K562 (cell line): ENCODE results near the gene VPREB1. TPM values are rescaled to one million over a fixed set of nuclear protein-coding genes. Genes with fewer than 3 reads are reported as not detected.
A peak's percentile ranks its signal among the peaks of the same experiment; 100 is the strongest.

Experiments
- ATF6 ChIP-seq: sonication (generic); formaldehyde crosslinking; IDR thresholded peaks from 2 replicates; pipeline ENCODE4 v1.4.0; 2020; ENCODE audit warnings: mild to moderate bottlenecking, missing genetic modification reagents
- CHD7 ChIP-seq: fragments of 200-600 bp; sonication (generic); IDR thresholded peaks from one replicate; pipeline ENCODE4 v1.6.1; 2012; ENCODE audit warnings: mild to moderate bottlenecking, low read depth, low read length, inconsistent platforms
- E2F1 ChIP-seq: sonication (generic); formaldehyde crosslinking; IDR thresholded peaks from 2 replicates; pipeline ENCODE4 v1.8.1; 2023; ENCODE audit warnings: mild to moderate bottlenecking, missing genetic modification reagents, moderate library complexity
- GATAD2B ChIP-seq: fragments of 450-650 bp; IDR thresholded peaks from 2 replicates; pipeline ENCODE4 v1.6.1; 2017; ENCODE audit warnings: mild to moderate bottlenecking, borderline replicate concordance
- NFATC3 ChIP-seq: fragments of 450-650 bp; IDR thresholded peaks from 2 replicates; pipeline ENCODE4 v1.6.1; 2017; ENCODE audit warnings: mild to moderate bottlenecking
- PCBP2 ChIP-seq: fragments of 200-400 bp; formaldehyde crosslinking; IDR thresholded peaks from 2 replicates; pipeline ENCODE4 v1.6.1; 2018; ENCODE audit warnings: low read length, low read depth, mild to moderate bottlenecking, moderate library complexity; ENCODE audit not compliant: poor library complexity, severe bottlenecking
- TCF7 ChIP-seq: sonication (generic); IDR thresholded peaks from 2 replicates; pipeline ENCODE4 v1.6.1; 2016; ENCODE audit warnings: antibody characterized with exemption, borderline replicate concordance
- YBX1 ChIP-seq: fragments of 450-650 bp; IDR thresholded peaks from 2 replicates; pipeline ENCODE4 v1.7.1; 2016; ENCODE audit warnings: mild to moderate bottlenecking
- ZNF121 ChIP-seq: sonication (generic); formaldehyde crosslinking; conservative IDR thresholded peaks from 2 replicates; pipeline ENCODE4 v1.8.0; 2022; ENCODE audit warnings: missing genetic modification reagents
- ZNF398 ChIP-seq: fragments of 250-450 bp; sonication (Bioruptor Pico); IDR thresholded peaks from 2 replicates; pipeline ENCODE4 v1.8.0; 2021; ENCODE audit warnings: moderate library complexity, mild to moderate bottlenecking, inconsistent platforms
- ZNF77 ChIP-seq: fragments of 250-450 bp; sonication (Bioruptor Pico); IDR thresholded peaks from 2 replicates; pipeline ENCODE4 v1.5.0; 2020
- polyA plus RNA-seq, 8 experiments: library from polyadenylated mRNA; depleted of rRNA in 4 of 8; stranded (reverse) in 5 of 8; unstranded in 3 of 8; fragments of >200 nt; fragmentation: Nextera tagmentation in 2 of 8; fragmentation: Illumina TruSeq in 1 of 8; extraction: Ambion mirVana in 2 of 8; extraction: Trizol in 1 of 8; gene quantifications; 2 replicates each; pipeline versions ENCODE4 v1.2.1 to v1.2.3, GENCODE V29; 2011 to 2014; ENCODE audit warnings: inconsistent platforms in 1 of 8, missing spikeins in 1 of 8
- total RNA-seq, 7 experiments: library from RNA; depleted of rRNA in 6 of 7; stranded (reverse); fragments of >200 nt in 6 of 7; fragmentation: Illumina TruSeq in 2 of 7; extraction: Trizol in 2 of 7; gene quantifications; 2 replicates each; pipeline versions ENCODE4 v1.2.1 to v1.2.3, GENCODE V29; 2011 to 2021; ENCODE audit warnings: low replicate concordance in 1 of 7

VPREB1 gene
- total and polyA plus RNA-seq, 9 of the 15 experiments (the other 6 are each of a cell fraction or from before 2014, with no cell fraction given), result not detected

- TF ChIP-seq E2F1 (CRISPR knock-in tag) (no peak), ZNF121 (CRISPR knock-in tag) (no peak), GATAD2B (no peak), NFATC3 (no peak), PCBP2 (no peak), ATF6 (0 out of 2 replicates have a peak, but pooled peaks have one; percentile 35), YBX1 (no peak), TCF7 (no peak), ZNF77 (CRISPR knock-in tag) (no peak), CHD7 (no peak), ZNF398 (CRISPR knock-in tag) (no peak)
Measured at GRCh38 chr22:22235558-22235957, 9.0 kb upstream of the VPREB1 start (continued).
